ENCODE data around the gene CHRM4. TPM values are rescaled to one million over a fixed set of nuclear protein-coding genes. Genes with fewer than 3 reads are reported as not detected.

CHRM4 gene
- total and polyA plus RNA-seq, 2 of the 13 experiments (the other 11 are each of a cell fraction or from before 2014, with no cell fraction given), result 0.13 to 0.21 TPM

- TF ChIP-seq KIAA2018 (CRISPR knock-in tag; IDR thresholded peaks at IDR 0.05; ENCODE audit: borderline replicate concordance), result no peak
- TF ChIP-seq ZNF333 (CRISPR knock-in tag; IDR thresholded peaks at IDR 0.05; ENCODE audit: borderline replicate concordance), result no peak
- no peak for TF ChIP-seq NBN (conservative IDR thresholded peaks at IDR 0.05)
- TF ChIP-seq RBFOX2 (IDR thresholded peaks at IDR 0.05; ENCODE audit: low read depth, low read length), result no peak
- TF ChIP-seq NR2C2 (CRISPR knock-in tag; IDR thresholded peaks at IDR 0.05; ENCODE audit: borderline replicate concordance), result no peak
- TF ChIP-seq ATAD3A (CRISPR knock-in tag; IDR thresholded peaks at IDR 0.05), result no peak
- TF ChIP-seq ZNF207 (IDR thresholded peaks at IDR 0.05; ENCODE audit: borderline replicate concordance), result no peak
- TF ChIP-seq KAT8 (CRISPR knock-in tag; IDR thresholded peaks at IDR 0.05), result peak; percentile 43; the same call in 1 of the 2 replicates
- no peak for TF ChIP-seq KAT2B (IDR thresholded peaks at IDR 0.05; ENCODE audit: borderline replicate concordance, low read depth, low read length)
- no peak for TF ChIP-seq BRD4 (CRISPR knock-in tag; IDR thresholded peaks at IDR 0.05)
- no peak for TF ChIP-seq ZNF205 (CRISPR knock-in tag; IDR thresholded peaks at IDR 0.05)
- TF ChIP-seq THAP8 (CRISPR knock-in tag; IDR thresholded peaks at IDR 0.05; ENCODE audit: borderline replicate concordance), result no peak
- TF ChIP-seq ZNF44 (CRISPR knock-in tag; IDR thresholded peaks at IDR 0.05), result no peak
- no peak for TF ChIP-seq ZFYVE20 (CRISPR knock-in tag; IDR thresholded peaks at IDR 0.05; ENCODE audit: borderline replicate concordance, low read depth)
- no peak for TF ChIP-seq ZMYM3 (CRISPR knock-in tag; IDR thresholded peaks at IDR 0.05)
- TF ChIP-seq ZSCAN29 (CRISPR knock-in tag; conservative IDR thresholded peaks at IDR 0.05), result no peak
- peak; percentile 43; the same call in 1 of the 2 replicates for TF ChIP-seq TOPORS (CRISPR knock-in tag; IDR thresholded peaks at IDR 0.05)
- TF ChIP-seq ZBTB44 (CRISPR knock-in tag; IDR thresholded peaks at IDR 0.05), result no peak
- TF ChIP-seq MAFK (conservative IDR thresholded peaks at IDR 0.05 in 1 of 2, IDR thresholded peaks at IDR 0.05 in 1 of 2; ENCODE audit: low read length in 2 of 2), result no peak
- TF ChIP-seq ZNF724P (CRISPR knock-in tag; IDR thresholded peaks at IDR 0.05; ENCODE audit: borderline replicate concordance), result no peak
- no peak for TF ChIP-seq ZNF615 (CRISPR knock-in tag; IDR thresholded peaks at IDR 0.05; ENCODE audit: borderline replicate concordance)
Measured at GRCh38 chr11:46380340-46381047, 11.1 kb downstream of the CHRM4 start (continued).
